H1 (cell line): ENCODE measurements around the gene SIGLEC14.

Source experiments
- CHD2 ChIP-seq: IDR thresholded peaks from 2 replicates; pipeline ENCODE4 v1.6.1; 2012; ENCODE audit warnings: low read length, improper control_type of control experiment
- CTCF ChIP-seq, 3 experiments: IDR thresholded peaks; 1 replicate in 2 of 3; 2 replicates in 1 of 3; pipeline versions ENCODE4 v1.5.1 to v1.6.1; 2011; ENCODE audit warnings: low read length in 3 of 3, mild to moderate bottlenecking in 3 of 3, inconsistent platforms in 2 of 3, low read depth in 1 of 3, moderate library complexity in 1 of 3; ENCODE audit not compliant: insufficient read depth in 1 of 3; ENCODE audit errors: control extremely low read depth in 1 of 3
- HDAC2 ChIP-seq, 2 experiments: fragments of 300-600 bp in 1 of 2; sonication (generic) in 1 of 2; IDR thresholded peaks; 2 replicates each; pipeline ENCODE4 v1.6.1; 2011 to 2012; ENCODE audit warnings: low read depth in 2 of 2, low read length in 2 of 2, mild to moderate bottlenecking in 2 of 2, moderate library complexity in 2 of 2, borderline replicate concordance in 1 of 2, inconsistent platforms in 1 of 2
- POLR2A ChIP-seq, 2 experiments: IDR thresholded peaks; 1 replicate in 1 of 2; 2 replicates in 1 of 2; pipeline ENCODE4 v1.6.1; 2011; ENCODE audit warnings: low read depth in 2 of 2, low read length in 2 of 2, mild to moderate bottlenecking in 2 of 2; ENCODE audit errors: control extremely low read depth in 1 of 2
- TBP ChIP-seq: IDR thresholded peaks from 2 replicates; pipeline ENCODE4 v1.6.1; 2011; ENCODE audit warnings: low read depth, low read length, improper control_type of control experiment
- ZNF274 ChIP-seq: IDR thresholded peaks from 2 replicates; pipeline ENCODE4 v1.7.0; 2012; ENCODE audit warnings: low read length, borderline replicate concordance; ENCODE audit errors: extremely low read depth

DNA sequence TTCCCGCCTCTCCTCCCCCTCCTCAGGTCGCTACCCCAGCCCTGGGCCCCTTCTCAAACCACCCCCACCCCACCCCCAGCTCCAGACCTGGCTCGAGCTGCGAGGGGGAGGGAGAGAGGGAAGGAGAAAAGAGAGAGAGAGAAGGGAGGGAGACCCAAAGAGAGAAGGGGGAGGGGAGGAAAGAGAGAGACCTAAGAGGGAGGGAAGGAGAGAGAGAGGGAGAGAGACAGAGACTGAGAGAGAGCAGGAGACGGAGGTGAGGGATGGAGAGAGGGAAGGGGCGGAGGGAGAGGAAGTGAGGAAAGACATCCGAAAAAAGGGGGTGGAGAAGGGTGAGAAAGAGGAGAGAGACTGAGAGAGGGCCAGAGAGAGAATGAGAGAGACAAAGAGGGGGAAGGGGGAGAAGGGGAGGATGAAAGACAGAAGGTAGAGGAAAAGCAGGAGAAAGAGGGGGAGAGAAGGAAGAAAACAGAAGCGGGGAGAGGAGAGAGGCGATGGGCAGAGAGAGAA is 44.5 kb upstream of the SIGLEC14 start:
- TF ChIP-seq HDAC2 (IDR thresholded peaks at IDR 0.05; ENCODE audit: borderline replicate concordance in 1 of 2, low read depth in 2 of 2, low read length in 2 of 2) = no peak
- no peak for TF ChIP-seq CTCF (IDR thresholded peaks at IDR 0.05; ENCODE audit: control extremely low read depth in 1 of 3, insufficient read depth in 1 of 3, low read depth in 1 of 3, low read length in 3 of 3)
- TF ChIP-seq ZNF274 = no peak
- TF ChIP-seq POLR2A (IDR thresholded peaks at IDR 0.05; ENCODE audit: control extremely low read depth in 1 of 2, low read depth in 2 of 2, low read length in 2 of 2) = no peak
- no peak for TF ChIP-seq TBP
- no peak; the same call in 1 of the 2 replicates for TF ChIP-seq CHD2
